Spleen (tissue), 7 donors: Measurements from ENCODE around the gene ITSN1.

Source experiments
- CTCF ChIP-seq, 11 experiments: fragments of 200-600 bp in 7 of 11; fragments of 450-650 bp in 4 of 11; sonication (generic) in 4 of 11; IDR thresholded peaks in 8 of 11; conservative IDR thresholded peaks in 3 of 11; 1 replicate in 7 of 11; 2 replicates in 4 of 11; pipeline versions ENCODE4 v1.4.0 to v1.8.0; 2016 to 2021; ENCODE audit warnings: antibody characterized with exemption in 11 of 11, inconsistent platforms in 4 of 11, mild to moderate bottlenecking in 1 of 11
- POLR2AphosphoS5 ChIP-seq, 3 donors: sonication (generic); formaldehyde crosslinking; IDR thresholded peaks; one replicate each; pipeline ENCODE4 v1.5.1; 2017; ENCODE audit warnings: antibody characterized with exemption in 3 of 3
- donor health status: DM: no; HTN: no; CAD: no; lungs with moderate emphysema.
- donor health status: DM: no; HTN: no; CAD: no.
- donor health status: DM: no; HTN: no; CAD: no.

- TF ChIP-seq CTCF (IDR thresholded peaks at IDR 0.05 in 8 of 11, conservative IDR thresholded peaks at IDR 0.05 in 3 of 11) (no peak), POLR2AphosphoS5 (IDR thresholded peaks at IDR 0.05) (no peak)
Measured at GRCh38 chr21:33909756-33910155, 267.5 kb downstream of the ITSN1 start.
